ENCODE measurements around the gene SPG7. TPM values are rescaled to one million over a fixed set of nuclear protein-coding genes. Genes with fewer than 3 reads are reported as not detected.
A peak's percentile ranks its signal among the peaks of the same experiment; 100 is the strongest.
"Not testable (repeated sequence)": the region's sequence is repeated elsewhere in the genome, so short reads cannot be mapped to it uniquely, and the experiment has no call there.

Gene SPG7
- total and polyA plus RNA-seq, 4 experiments from 2014 or later: 46.4 to 160 (median 103) TPM

DNA sequence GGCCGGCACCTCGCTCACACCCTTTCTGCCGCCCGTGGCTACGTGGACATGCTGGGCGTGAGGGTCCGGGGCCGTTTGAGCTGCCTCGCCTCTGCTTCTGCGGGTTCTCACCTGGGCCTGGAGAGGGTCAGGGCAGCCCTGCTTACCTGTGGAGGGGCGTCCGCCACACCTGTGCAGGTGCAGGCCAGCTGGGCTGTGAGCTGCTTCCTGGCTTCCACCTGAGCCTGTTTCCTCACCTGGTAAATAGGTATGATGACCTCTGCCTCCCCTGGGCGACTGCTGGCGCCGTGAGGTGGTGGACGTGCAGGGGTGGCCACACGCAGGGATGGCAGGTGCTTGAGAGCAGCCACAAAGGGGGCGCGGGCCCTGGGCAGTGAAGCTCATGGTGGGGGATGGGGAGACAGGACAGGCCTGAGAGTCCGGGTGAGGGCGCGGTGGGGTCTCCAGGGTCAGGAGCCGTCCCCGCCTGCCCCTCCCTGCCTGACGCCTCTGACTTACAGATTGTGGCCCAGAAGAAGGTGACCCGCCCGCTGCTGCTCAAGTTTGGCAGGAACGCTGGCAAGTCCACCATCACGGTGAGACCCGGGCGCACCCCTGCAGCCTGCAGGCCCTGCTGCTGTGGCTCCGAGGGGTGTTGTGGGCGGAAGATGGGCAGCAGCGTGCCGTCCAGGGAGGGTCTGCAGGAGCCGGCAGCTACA is 75.1 kb downstream of the SPG7 start:
- Mint-ChIP-seq H3K9me3 (no peaks in the 10 kb centered on the region), H3K36me3 (no peaks in the 10 kb centered on the region), H3K4me3 (no peak overlapping the region), H3K27ac (no peak overlapping the region), H3K4me1 (no peaks in the 10 kb centered on the region), H3K27me3 (no peaks in the 10 kb centered on the region)
- DNase-seq: peak in 1 of 5 donors; percentile 13
- POLR2A ChIA-PET (ENCODE audit: partially characterized antibody): interaction anchor here (1.2 kb wide), 1 partner anchor 8 kb away, joined by 3 read pairs; the partner anchor contains the start of gene CPNE7
- CTCF ChIA-PET (ENCODE audit: partially characterized antibody): no interaction called here
- H3K4me3 ChIP-seq (ENCODE audit: low read length in 2 of 2): no peak overlapping the region
- H3K36me3 ChIP-seq (ENCODE audit: insufficient read depth, low read length): no peaks in the 10 kb centered on the region
- no peaks in the 10 kb centered on the region for H3K9me3 ChIP-seq (ENCODE audit: control insufficient read depth in 1 of 2, low read length in 2 of 2)
- no peak overlapping the region for H3K27ac ChIP-seq (ENCODE audit: low read depth, low read length)
- H3K27me3 ChIP-seq (ENCODE audit: insufficient read depth, low read length): no peaks in the 10 kb centered on the region
- intact Hi-C loops (cut with micrococcal nuclease): no loop called here
- no peaks in the 10 kb centered on the region for H3K4me1 ChIP-seq (ENCODE audit: insufficient read depth, low read length)

DNA sequence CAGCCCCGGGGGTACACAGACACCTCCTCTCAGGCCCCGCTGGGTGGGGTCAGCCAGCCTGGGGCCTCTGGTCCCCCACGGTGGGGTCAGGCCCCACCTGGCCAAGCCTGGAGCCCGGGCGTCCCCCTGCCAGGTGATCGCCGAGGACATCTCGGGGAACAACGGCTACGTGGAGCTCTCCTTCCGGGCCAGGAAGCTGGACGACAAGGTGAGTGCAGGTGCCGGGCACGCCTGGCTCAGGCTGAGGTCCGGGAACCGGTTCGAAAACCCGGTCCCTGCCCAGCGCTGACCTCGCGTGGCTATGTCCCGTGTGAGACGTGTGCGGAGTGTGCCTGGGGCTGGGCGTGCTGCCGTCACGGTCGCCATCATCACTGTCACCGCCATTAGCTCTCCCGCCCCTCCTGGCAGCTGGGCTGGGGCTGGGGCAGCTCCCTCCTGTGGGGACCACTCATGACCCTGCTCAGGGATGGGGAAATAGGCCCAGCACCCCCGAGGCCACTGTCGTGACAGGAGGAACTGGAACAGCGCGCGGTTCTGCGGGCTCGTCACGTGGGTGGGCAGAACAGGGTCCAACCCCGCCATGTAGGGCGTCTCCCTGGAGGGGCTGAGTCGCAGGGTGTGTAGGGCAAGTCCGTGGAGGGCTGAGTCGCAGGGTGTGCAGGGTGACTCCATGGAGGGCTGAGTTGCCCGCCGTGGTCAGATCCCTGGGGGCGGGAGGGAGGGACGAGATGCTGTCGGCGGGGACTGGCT is 75.9 kb downstream of the SPG7 start:
- intact Hi-C loops (cut with micrococcal nuclease): no loop called here
- Mint-ChIP-seq H3K27ac (no peak overlapping the region), H3K4me1 (no peaks in the 10 kb centered on the region), H3K9me3 (no peaks in the 10 kb centered on the region), H3K27me3 (no peaks in the 10 kb centered on the region), H3K4me3 (no peak overlapping the region), H3K36me3 (no peaks in the 10 kb centered on the region)
- no peak overlapping the region for H3K27ac ChIP-seq (ENCODE audit: low read depth, low read length)
- H3K9me3 ChIP-seq (ENCODE audit: control insufficient read depth in 1 of 2, low read length in 2 of 2): no peaks in the 10 kb centered on the region
- no peak overlapping the region for H3K4me3 ChIP-seq (ENCODE audit: low read length in 2 of 2)
- H3K4me1 ChIP-seq (ENCODE audit: insufficient read depth, low read length): no peaks in the 10 kb centered on the region
- H3K27me3 ChIP-seq (ENCODE audit: insufficient read depth, low read length): no peaks in the 10 kb centered on the region
- ChIA-PET CTCF (ENCODE audit: partially characterized antibody) (no interaction called here), POLR2A (ENCODE audit: partially characterized antibody) (interaction anchor here (1.2 to 1.3 kb wide), 2 partner anchors 9 to 10 kb away, joined by 3 to 6 read pairs; partner anchors contain the start of gene CPNE7)
- no peaks in the 10 kb centered on the region for H3K36me3 ChIP-seq (ENCODE audit: insufficient read depth, low read length)
- DNase-seq: peak in 1 of 5 donors; percentile 7

- H3K36me3 ChIP-seq (ENCODE audit: insufficient read depth, low read length): no peaks in the 10 kb centered on the region
- intact Hi-C loops (cut with micrococcal nuclease): no loop called here
- H3K36me3 Mint-ChIP-seq: no peaks in the 10 kb centered on the region
- no peaks in the 10 kb centered on the region for H3K4me1 Mint-ChIP-seq
- no peaks in the 10 kb centered on the region for H3K9me3 Mint-ChIP-seq
- no peaks in the 10 kb centered on the region for H3K27me3 ChIP-seq (ENCODE audit: insufficient read depth, low read length)
- H3K27ac Mint-ChIP-seq: no peak overlapping the region
- H3K27me3 Mint-ChIP-seq: no peaks in the 10 kb centered on the region
- CTCF ChIA-PET (ENCODE audit: partially characterized antibody): no interaction called here
- H3K9me3 ChIP-seq (ENCODE audit: control insufficient read depth in 1 of 2, low read length in 2 of 2): no peaks in the 10 kb centered on the region
- H3K4me3 ChIP-seq (ENCODE audit: low read length in 2 of 2): no peak overlapping the region
- peak in 1 of 5 donors; percentile 9 for DNase-seq
- POLR2A ChIA-PET (ENCODE audit: partially characterized antibody): interaction anchor here (1.2 to 1.3 kb wide), 2 partner anchors 9 to 10 kb away, joined by 3 to 6 read pairs; partner anchors contain the start of gene CPNE7
- H3K27ac ChIP-seq (ENCODE audit: low read depth, low read length): no peak overlapping the region
- H3K4me1 ChIP-seq (ENCODE audit: insufficient read depth, low read length): no peaks in the 10 kb centered on the region
- no peak overlapping the region for H3K4me3 Mint-ChIP-seq
These were observed 76.8 kb downstream of the SPG7 start for GRCh38 chr16:89584768-89585549.

DNA sequence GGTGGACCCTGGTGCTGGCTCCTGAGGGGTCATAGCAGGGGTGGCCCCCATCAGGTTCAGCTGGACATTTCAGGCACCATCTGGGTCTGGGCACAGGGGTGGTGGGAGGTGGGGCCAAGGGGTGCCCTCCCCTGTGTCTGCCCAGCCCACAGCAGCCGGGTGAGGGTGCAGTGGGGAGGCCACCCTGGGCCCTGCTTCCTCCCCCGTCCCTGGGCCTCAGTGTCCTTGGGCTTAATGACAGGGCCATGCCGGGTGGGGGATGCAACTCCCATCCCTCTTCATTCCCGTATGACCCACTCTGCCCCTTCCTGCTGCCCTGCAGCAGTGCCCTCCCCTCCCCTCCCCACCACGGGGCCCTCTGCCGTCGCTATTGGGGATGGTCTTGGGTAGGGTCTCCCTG is 78.0 kb downstream of the SPG7 start:
- POLR2A ChIA-PET (ENCODE audit: partially characterized antibody): no interaction called here
- H3K4me1 Mint-ChIP-seq: no peaks in the 10 kb centered on the region
- H3K27me3 Mint-ChIP-seq: no peaks in the 10 kb centered on the region
- H3K36me3 Mint-ChIP-seq: no peaks in the 10 kb centered on the region
- CTCF ChIA-PET (ENCODE audit: partially characterized antibody): no interaction called here
- no peaks in the 10 kb centered on the region for H3K36me3 ChIP-seq (ENCODE audit: insufficient read depth, low read length)
- no peaks in the 10 kb centered on the region for H3K9me3 Mint-ChIP-seq
- H3K27ac Mint-ChIP-seq: peak overlapping the region in 1 of 7 donors; percentile 68
- H3K4me3 Mint-ChIP-seq: no peak overlapping the region
- H3K4me1 ChIP-seq (ENCODE audit: insufficient read depth, low read length): no peaks in the 10 kb centered on the region
- intact Hi-C loops (cut with micrococcal nuclease): no loop called here
- peak in 1 of 5 donors; percentile 39 for DNase-seq
- H3K4me3 ChIP-seq (ENCODE audit: low read length in 2 of 2): no peak overlapping the region
- no peaks in the 10 kb centered on the region for H3K27me3 ChIP-seq (ENCODE audit: insufficient read depth, low read length)
- H3K27ac ChIP-seq (ENCODE audit: low read depth, low read length): no peak overlapping the region
- no peaks in the 10 kb centered on the region for H3K9me3 ChIP-seq (ENCODE audit: control insufficient read depth in 1 of 2, low read length in 2 of 2)

DNA sequence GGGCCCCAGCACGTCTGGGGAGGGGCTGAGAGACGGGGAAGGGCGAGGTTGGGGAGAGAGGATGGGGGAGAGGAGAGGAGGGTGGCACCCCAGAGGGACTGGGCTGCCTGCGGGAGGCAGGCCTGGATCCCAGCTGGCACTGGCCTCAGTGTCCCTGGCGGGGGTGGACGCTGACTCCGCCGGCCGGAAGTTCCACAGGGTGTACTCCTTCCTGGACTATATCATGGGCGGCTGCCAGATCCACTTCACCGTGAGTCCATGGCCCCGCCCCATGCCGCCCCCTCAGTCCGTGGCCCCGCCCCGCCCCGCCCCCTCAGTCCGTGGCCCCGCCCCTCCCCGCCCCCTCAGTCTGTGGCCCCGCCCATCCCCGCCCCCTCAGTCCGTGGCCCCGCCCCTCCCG is 78.7 kb downstream of the SPG7 start:
- POLR2A ChIA-PET (ENCODE audit: partially characterized antibody): no interaction called here
- DNase-seq: peak in 1 of 5 donors; percentile 34
- no peaks in the 10 kb centered on the region for H3K36me3 Mint-ChIP-seq
- H3K9me3 ChIP-seq (ENCODE audit: control insufficient read depth in 1 of 2, low read length in 2 of 2): no peaks in the 10 kb centered on the region
- H3K4me3 ChIP-seq (ENCODE audit: low read length in 2 of 2): no peak overlapping the region
- no peaks in the 10 kb centered on the region for H3K27me3 Mint-ChIP-seq
- H3K36me3 ChIP-seq (ENCODE audit: insufficient read depth, low read length): no peaks in the 10 kb centered on the region
- H3K4me1 ChIP-seq (ENCODE audit: insufficient read depth, low read length): no peaks in the 10 kb centered on the region
- H3K4me1 Mint-ChIP-seq: peaks cover 0 to 1% (median 0%) of the 10 kb centered on the region in 4 donors
- H3K4me3 Mint-ChIP-seq: no peak overlapping the region
- H3K27ac ChIP-seq (ENCODE audit: low read depth, low read length): no peak overlapping the region
- CTCF ChIA-PET (ENCODE audit: partially characterized antibody): no interaction called here
- H3K9me3 Mint-ChIP-seq: no peaks in the 10 kb centered on the region
- peak overlapping the region in 2 of 7 donors; percentile 35 to 68 for H3K27ac Mint-ChIP-seq
- intact Hi-C loops (cut with micrococcal nuclease): no loop called here
- no peaks in the 10 kb centered on the region for H3K27me3 ChIP-seq (ENCODE audit: insufficient read depth, low read length)

GRCh38 chr16:89587676-89588075 is 79.5 kb downstream of the SPG7 start:
- H3K9me3 Mint-ChIP-seq; POLR2A ChIA-PET (ENCODE audit: partially characterized antibody); intact Hi-C loops (cut with micrococcal nuclease): not testable (repeated sequence)

More at GRCh38 chr16:89587676-89588075, 79.5 kb downstream of the SPG7 start:
- H3K36me3 Mint-ChIP-seq; H3K27me3 Mint-ChIP-seq; H3K9me3 ChIP-seq (ENCODE audit: control insufficient read depth in 1 of 2, low read length in 2 of 2); H3K4me3 Mint-ChIP-seq; CTCF ChIA-PET (ENCODE audit: partially characterized antibody); H3K27ac ChIP-seq (ENCODE audit: low read depth, low read length); H3K27ac Mint-ChIP-seq; DNase-seq; H3K4me1 Mint-ChIP-seq; H3K4me1 ChIP-seq (ENCODE audit: insufficient read depth, low read length); H3K36me3 ChIP-seq (ENCODE audit: insufficient read depth, low read length); H3K4me3 ChIP-seq (ENCODE audit: low read length in 2 of 2); H3K27me3 ChIP-seq (ENCODE audit: insufficient read depth, low read length): not testable (repeated sequence)
